GM12878 (cell line): Measurements from ENCODE around the gene EIF2D. TPM values are rescaled to one million over a fixed set of nuclear protein-coding genes. Genes with fewer than 3 reads are reported as not detected.

ENCODE experiments used
- ASH2L ChIP-seq: fragments of 300-600, 200-600 bp; sonication (generic); IDR thresholded peaks from 2 replicates; pipeline ENCODE4 v1.6.1; 2017; ENCODE audit warnings: low read depth, mild to moderate bottlenecking, borderline replicate concordance
- ATF7 ChIP-seq: fragments of 450-650 bp; IDR thresholded peaks from 2 replicates; pipeline ENCODE4 v1.6.1; 2016; ENCODE audit warnings: low read depth, mild to moderate bottlenecking
- BRCA1 ChIP-seq: IDR thresholded peaks from 2 replicates; pipeline ENCODE4 v1.6.1; 2011; ENCODE audit warnings: low read depth, low read length, improper control_type of control experiment
- CBX3 ChIP-seq: fragments of 200-600 bp; sonication (generic); IDR thresholded peaks from 2 replicates; pipeline ENCODE4 v1.6.1; 2016; ENCODE audit warnings: low read depth, borderline replicate concordance
- ETV6 ChIP-seq, 2 experiments: fragments of 450-650 bp in 1 of 2; IDR thresholded peaks in 1 of 2; conservative IDR thresholded peaks in 1 of 2; 2 replicates each; pipeline ENCODE4 v1.6.1; 2014; ENCODE audit warnings: antibody characterized with exemption in 1 of 2, borderline replicate concordance in 1 of 2, low read depth in 1 of 2, mild to moderate bottlenecking in 1 of 2, moderate library complexity in 1 of 2
- FOXM1 ChIP-seq: IDR thresholded peaks from 2 replicates; pipeline ENCODE4 v1.6.1; 2012; ENCODE audit warnings: low read depth, mild to moderate bottlenecking, inconsistent platforms, low read length, moderate library complexity
- HCFC1 ChIP-seq: fragments of 150-350 bp; IDR thresholded peaks from 2 replicates; pipeline ENCODE4 v1.6.1; 2014; ENCODE audit warnings: low read length
- IKZF1 ChIP-seq: fragments of 450-650 bp; conservative IDR thresholded peaks from 2 replicates; pipeline ENCODE4 v1.6.1; 2017; ENCODE audit warnings: antibody characterized with exemption, mild to moderate bottlenecking
- IRF4 ChIP-seq: IDR thresholded peaks from 2 replicates; pipeline ENCODE4 v1.6.1; 2011; ENCODE audit warnings: low read depth, low read length
- JUNB ChIP-seq: IDR thresholded peaks from 2 replicates; pipeline ENCODE4 v1.6.1; 2016; ENCODE audit warnings: antibody characterized with exemption, mild to moderate bottlenecking
- NR2C2 ChIP-seq: IDR thresholded peaks from 2 replicates; pipeline ENCODE4 v1.6.1; 2011; ENCODE audit warnings: borderline replicate concordance, low read depth; ENCODE audit not compliant: control insufficient read depth, insufficient read length
- POLR2AphosphoS5 ChIP-seq: IDR thresholded peaks from 2 replicates; pipeline ENCODE4 v1.6.1; 2011; ENCODE audit warnings: mild to moderate bottlenecking, low read length, inconsistent platforms
- SMARCA5 ChIP-seq: fragments of 450-650 bp; IDR thresholded peaks from 2 replicates; pipeline ENCODE4 v1.6.1; 2017; ENCODE audit warnings: mild to moderate bottlenecking
- SMC3 ChIP-seq: IDR thresholded peaks from 2 replicates; pipeline ENCODE4 v1.6.1; 2011; ENCODE audit warnings: low read length, improper control_type of control experiment, borderline replicate concordance
- TARDBP ChIP-seq: IDR thresholded peaks from 2 replicates; pipeline ENCODE4 v1.6.1; 2016; ENCODE audit warnings: borderline replicate concordance
- TCF12 ChIP-seq: IDR thresholded peaks from 2 replicates; pipeline ENCODE4 v1.6.1; 2011; ENCODE audit warnings: low read depth, mild to moderate bottlenecking, low read length
- ZBED1 ChIP-seq: IDR thresholded peaks from 2 replicates; pipeline ENCODE4 v1.6.1; 2016; ENCODE audit warnings: borderline replicate concordance
- ZNF207 ChIP-seq: fragments of 450-650 bp; IDR thresholded peaks from 2 replicates; pipeline ENCODE4 v1.6.1; 2014; ENCODE audit warnings: antibody characterized with exemption, mild to moderate bottlenecking, borderline replicate concordance
- ZNF622 ChIP-seq: fragments of 450-650 bp; IDR thresholded peaks from 2 replicates; pipeline ENCODE4 v1.6.1; 2017; ENCODE audit warnings: mild to moderate bottlenecking, inconsistent platforms
- ZSCAN29 ChIP-seq: fragments of 450-650 bp; IDR thresholded peaks from 2 replicates; pipeline ENCODE4 v1.6.1; 2017; ENCODE audit warnings: mild to moderate bottlenecking, moderate library complexity
- polyA plus RNA-seq, 11 experiments: library from polyadenylated mRNA; depleted of rRNA in 4 of 11; unstranded in 6 of 11; stranded (reverse) in 5 of 11; fragments of >200 nt; fragmentation: Nextera tagmentation in 4 of 11; fragmentation: Illumina TruSeq in 1 of 11; extraction: Ambion mirVana in 4 of 11; extraction: Trizol in 1 of 11; gene quantifications; 1 replicate in 1 of 11; 2 replicates in 10 of 11; pipeline versions ENCODE4 v1.2.1 to v1.2.3, GENCODE V29; 2011 to 2016; ENCODE audit warnings: inconsistent platforms in 2 of 11, missing spikeins in 2 of 11, low read depth in 1 of 11
- total RNA-seq, 4 experiments: library from RNA; depleted of rRNA in 3 of 4; stranded (reverse); fragments of >200 nt in 3 of 4; fragmentation: Illumina TruSeq in 1 of 4; extraction: Trizol in 1 of 4; gene quantifications; 2 replicates each; pipeline versions ENCODE4 v1.2.1 to v1.2.3, GENCODE V29; 2013 to 2021
- TF ChIP-seq, protein P1 (sequence below), 3 experiments: IDR thresholded peaks in 2 of 3; conservative IDR thresholded peaks in 1 of 3; 2 replicates each; pipeline ENCODE4 v1.5.1; 2011; ENCODE audit warnings: low read depth in 3 of 3, low read length in 3 of 3, mild to moderate bottlenecking in 3 of 3, control low read depth in 2 of 3, moderate library complexity in 2 of 3, inconsistent platforms in 1 of 3, mixed read lengths in 1 of 3; ENCODE audit not compliant: control insufficient read depth in 2 of 3, insufficient read depth in 1 of 3; ENCODE audit errors: extremely low read depth in 1 of 3
- TF ChIP-seq, protein P2 (sequence below): fragments of 450-650 bp; IDR thresholded peaks from 2 replicates; pipeline ENCODE4 v1.6.1; 2017; ENCODE audit warnings: mild to moderate bottlenecking, moderate library complexity
- TF ChIP-seq, protein P3 (sequence below): fragments of 450-650 bp; formaldehyde crosslinking; IDR thresholded peaks from 2 replicates; pipeline ENCODE4 v1.5.0; 2022; ENCODE audit warnings: mild to moderate bottlenecking, missing genetic modification characterization

The EIF2D gene
- total and polyA plus RNA-seq, 10 of the 15 experiments (the other 5 are each of a cell fraction or from before 2014, with no cell fraction given): 65.2 to 133 (median 79.0) TPM

DNA sequence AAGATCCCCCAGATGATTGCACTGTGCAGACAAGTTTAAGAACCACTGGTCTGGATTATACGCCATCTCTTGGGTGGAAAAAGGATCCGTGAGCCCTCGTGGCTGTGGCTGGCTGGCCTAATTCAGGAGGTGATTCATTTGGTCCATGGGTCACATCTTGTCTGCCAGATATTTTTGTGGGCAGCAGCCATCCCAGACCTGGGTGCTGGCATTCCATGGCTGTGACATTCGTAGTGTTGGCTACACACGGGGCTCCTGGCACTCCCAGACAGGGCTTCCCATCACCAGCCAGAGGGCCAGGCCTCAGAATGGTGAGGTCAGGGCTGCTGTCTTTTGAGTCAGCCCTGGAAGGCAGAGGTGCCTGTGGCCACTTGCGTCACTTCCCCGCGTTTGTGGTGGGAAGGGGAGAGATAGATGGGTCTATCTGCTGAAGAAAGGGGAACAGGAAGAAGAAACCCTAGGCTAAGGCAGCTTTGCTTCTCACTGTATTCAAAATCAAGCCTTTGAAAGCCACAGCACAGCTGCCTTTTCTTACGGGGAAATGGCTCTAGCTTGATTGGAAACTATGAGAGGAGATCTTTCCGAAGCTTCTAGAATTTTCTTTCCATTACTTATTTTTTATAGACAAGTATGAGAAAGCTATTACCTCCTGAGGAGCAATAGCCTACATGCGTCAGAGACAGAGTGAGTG is 32.4 kb downstream of the EIF2D start (continued):
- TF ChIP-seq, protein P1, sequence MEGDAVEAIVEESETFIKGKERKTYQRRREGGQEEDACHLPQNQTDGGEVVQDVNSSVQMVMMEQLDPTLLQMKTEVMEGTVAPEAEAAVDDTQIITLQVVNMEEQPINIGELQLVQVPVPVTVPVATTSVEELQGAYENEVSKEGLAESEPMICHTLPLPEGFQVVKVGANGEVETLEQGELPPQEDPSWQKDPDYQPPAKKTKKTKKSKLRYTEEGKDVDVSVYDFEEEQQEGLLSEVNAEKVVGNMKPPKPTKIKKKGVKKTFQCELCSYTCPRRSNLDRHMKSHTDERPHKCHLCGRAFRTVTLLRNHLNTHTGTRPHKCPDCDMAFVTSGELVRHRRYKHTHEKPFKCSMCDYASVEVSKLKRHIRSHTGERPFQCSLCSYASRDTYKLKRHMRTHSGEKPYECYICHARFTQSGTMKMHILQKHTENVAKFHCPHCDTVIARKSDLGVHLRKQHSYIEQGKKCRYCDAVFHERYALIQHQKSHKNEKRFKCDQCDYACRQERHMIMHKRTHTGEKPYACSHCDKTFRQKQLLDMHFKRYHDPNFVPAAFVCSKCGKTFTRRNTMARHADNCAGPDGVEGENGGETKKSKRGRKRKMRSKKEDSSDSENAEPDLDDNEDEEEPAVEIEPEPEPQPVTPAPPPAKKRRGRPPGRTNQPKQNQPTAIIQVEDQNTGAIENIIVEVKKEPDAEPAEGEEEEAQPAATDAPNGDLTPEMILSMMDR (IDR thresholded peaks at IDR 0.05 in 2 of 3, conservative IDR thresholded peaks at IDR 0.05 in 1 of 3; ENCODE audit: control insufficient read depth in 2 of 3, extremely low read depth in 1 of 3, insufficient read depth in 1 of 3, low read depth in 3 of 3, low read length in 3 of 3): no peak
- TF ChIP-seq ATF7 (peak; percentile 95), FOXM1 (no peak), BRCA1 (no peak), ZNF622 (no peak), POLR2AphosphoS5 (peak; percentile 52; the same call in 1 of the 2 replicates), ASH2L (no peak), ETV6 (conservative IDR thresholded peaks at IDR 0.05 in 1 of 2, IDR thresholded peaks at IDR 0.05 in 1 of 2; ENCODE audit: borderline replicate concordance in 1 of 2, low read depth in 1 of 2) (peak in 1 of 2 experiments; percentile 91; a peak in 2 of 4 replicates), ZNF207 (no peak), IRF4 (peak; percentile 74; the same call in 1 of the 2 replicates), JUNB (peak; percentile 76), NR2C2 (no peak), IKZF1 (peak; percentile 95), ZBED1 (no peak), SMARCA5 (peak; percentile 75), HCFC1 (no peak), ZSCAN29 (no peak), TCF12 (peak; percentile 63; the same call in 1 of the 2 replicates), CBX3 (no peak), TARDBP (no peak), SMC3 (peak; percentile 14; the same call in 1 of the 2 replicates)
- TF ChIP-seq, protein P2, sequence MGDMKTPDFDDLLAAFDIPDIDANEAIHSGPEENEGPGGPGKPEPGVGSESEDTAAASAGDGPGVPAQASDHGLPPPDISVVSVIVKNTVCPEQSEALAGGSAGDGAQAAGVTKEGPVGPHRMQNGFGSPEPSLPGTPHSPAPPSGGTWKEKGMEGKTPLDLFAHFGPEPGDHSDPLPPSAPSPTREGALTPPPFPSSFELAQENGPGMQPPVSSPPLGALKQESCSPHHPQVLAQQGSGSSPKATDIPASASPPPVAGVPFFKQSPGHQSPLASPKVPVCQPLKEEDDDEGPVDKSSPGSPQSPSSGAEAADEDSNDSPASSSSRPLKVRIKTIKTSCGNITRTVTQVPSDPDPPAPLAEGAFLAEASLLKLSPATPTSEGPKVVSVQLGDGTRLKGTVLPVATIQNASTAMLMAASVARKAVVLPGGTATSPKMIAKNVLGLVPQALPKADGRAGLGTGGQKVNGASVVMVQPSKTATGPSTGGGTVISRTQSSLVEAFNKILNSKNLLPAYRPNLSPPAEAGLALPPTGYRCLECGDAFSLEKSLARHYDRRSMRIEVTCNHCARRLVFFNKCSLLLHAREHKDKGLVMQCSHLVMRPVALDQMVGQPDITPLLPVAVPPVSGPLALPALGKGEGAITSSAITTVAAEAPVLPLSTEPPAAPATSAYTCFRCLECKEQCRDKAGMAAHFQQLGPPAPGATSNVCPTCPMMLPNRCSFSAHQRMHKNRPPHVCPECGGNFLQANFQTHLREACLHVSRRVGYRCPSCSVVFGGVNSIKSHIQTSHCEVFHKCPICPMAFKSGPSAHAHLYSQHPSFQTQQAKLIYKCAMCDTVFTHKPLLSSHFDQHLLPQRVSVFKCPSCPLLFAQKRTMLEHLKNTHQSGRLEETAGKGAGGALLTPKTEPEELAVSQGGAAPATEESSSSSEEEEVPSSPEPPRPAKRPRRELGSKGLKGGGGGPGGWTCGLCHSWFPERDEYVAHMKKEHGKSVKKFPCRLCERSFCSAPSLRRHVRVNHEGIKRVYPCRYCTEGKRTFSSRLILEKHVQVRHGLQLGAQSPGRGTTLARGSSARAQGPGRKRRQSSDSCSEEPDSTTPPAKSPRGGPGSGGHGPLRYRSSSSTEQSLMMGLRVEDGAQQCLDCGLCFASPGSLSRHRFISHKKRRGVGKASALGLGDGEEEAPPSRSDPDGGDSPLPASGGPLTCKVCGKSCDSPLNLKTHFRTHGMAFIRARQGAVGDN: peak; percentile 97
- TF ChIP-seq, protein P3, sequence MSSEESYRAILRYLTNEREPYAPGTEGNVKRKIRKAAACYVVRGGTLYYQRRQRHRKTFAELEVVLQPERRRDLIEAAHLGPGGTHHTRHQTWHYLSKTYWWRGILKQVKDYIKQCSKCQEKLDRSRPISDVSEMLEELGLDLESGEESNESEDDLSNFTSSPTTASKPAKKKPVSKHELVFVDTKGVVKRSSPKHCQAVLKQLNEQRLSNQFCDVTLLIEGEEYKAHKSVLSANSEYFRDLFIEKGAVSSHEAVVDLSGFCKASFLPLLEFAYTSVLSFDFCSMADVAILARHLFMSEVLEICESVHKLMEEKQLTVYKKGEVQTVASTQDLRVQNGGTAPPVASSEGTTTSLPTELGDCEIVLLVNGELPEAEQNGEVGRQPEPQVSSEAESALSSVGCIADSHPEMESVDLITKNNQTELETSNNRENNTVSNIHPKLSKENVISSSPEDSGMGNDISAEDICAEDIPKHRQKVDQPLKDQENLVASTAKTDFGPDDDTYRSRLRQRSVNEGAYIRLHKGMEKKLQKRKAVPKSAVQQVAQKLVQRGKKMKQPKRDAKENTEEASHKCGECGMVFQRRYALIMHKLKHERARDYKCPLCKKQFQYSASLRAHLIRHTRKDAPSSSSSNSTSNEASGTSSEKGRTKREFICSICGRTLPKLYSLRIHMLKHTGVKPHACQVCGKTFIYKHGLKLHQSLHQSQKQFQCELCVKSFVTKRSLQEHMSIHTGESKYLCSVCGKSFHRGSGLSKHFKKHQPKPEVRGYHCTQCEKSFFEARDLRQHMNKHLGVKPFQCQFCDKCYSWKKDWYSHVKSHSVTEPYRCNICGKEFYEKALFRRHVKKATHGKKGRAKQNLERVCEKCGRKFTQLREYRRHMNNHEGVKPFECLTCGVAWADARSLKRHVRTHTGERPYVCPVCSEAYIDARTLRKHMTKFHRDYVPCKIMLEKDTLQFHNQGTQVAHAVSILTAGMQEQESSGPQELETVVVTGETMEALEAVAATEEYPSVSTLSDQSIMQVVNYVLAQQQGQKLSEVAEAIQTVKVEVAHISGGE (CRISPR knock-in tag): no peak
